ENCODE measurements around the gene CAGE1. TPM values are rescaled to one million over a fixed set of nuclear protein-coding genes. Genes with fewer than 3 reads are reported as not detected.

CAGE1 gene
- polyA plus RNA-seq, 1 experiment = not detected

GRCh38 chr6:7409740-7410139 is 20.2 kb upstream of the CAGE1 start:
- no peak for DNase-seq (ENCODE audit: low read depth)
- ChIA-PET POLR2A (no interaction called here), CTCF (no interaction called here)
- H3K36me3 ChIP-seq (ENCODE audit: control insufficient read depth, insufficient read depth, low read length) = peaks cover 3% of the 10 kb centered on the region; the same call in 1 of the 2 replicates
- no peaks in the 10 kb centered on the region for H3K27me3 ChIP-seq (ENCODE audit: control insufficient read depth, insufficient read depth, low read length)
- TF ChIP-seq CTCF (IDR thresholded peaks at IDR 0.05; ENCODE audit: insufficient read depth, low read depth, low read length) = no peak
- H3K4me3 ChIP-seq (ENCODE audit: low read depth, low read length) = no peak overlapping the region

GRCh38 chr6:7406743-7407142 is 17.2 kb upstream of the CAGE1 start:
- POLR2A ChIA-PET = no interaction called here
- no peaks in the 10 kb centered on the region for H3K27me3 ChIP-seq (ENCODE audit: control insufficient read depth, insufficient read depth, low read length)
- H3K36me3 ChIP-seq (ENCODE audit: control insufficient read depth, insufficient read depth, low read length) = peaks cover 3% of the 10 kb centered on the region
- CTCF ChIA-PET = interaction anchor here (0.6 kb wide), 1 partner anchor 33 kb away, joined by 3 read pairs; no protein-coding TSS in a partner anchor
- DNase-seq (ENCODE audit: low read depth) = no peak
- H3K4me3 ChIP-seq (ENCODE audit: low read depth, low read length) = no peak overlapping the region
- TF ChIP-seq CTCF (IDR thresholded peaks at IDR 0.05; ENCODE audit: insufficient read depth, low read depth, low read length) = no peak

- ChIA-PET POLR2A (no interaction called here), CTCF (no interaction called here)
- H3K27me3 ChIP-seq (ENCODE audit: control insufficient read depth, insufficient read depth, low read length) = no peaks in the 10 kb centered on the region
- DNase-seq (ENCODE audit: low read depth) = no peak
- peaks cover 3% of the 10 kb centered on the region for H3K36me3 ChIP-seq (ENCODE audit: control insufficient read depth, insufficient read depth, low read length)
- no peak for TF ChIP-seq CTCF (IDR thresholded peaks at IDR 0.05; ENCODE audit: insufficient read depth, low read depth, low read length)
- no peak overlapping the region for H3K4me3 ChIP-seq (ENCODE audit: low read depth, low read length)
Observed at GRCh38 chr6:7404546-7404945, 15.0 kb upstream of the CAGE1 start.

GRCh38 chr6:7402716-7403115 is 13.2 kb upstream of the CAGE1 start:
- peaks cover 3% of the 10 kb centered on the region for H3K36me3 ChIP-seq (ENCODE audit: control insufficient read depth, insufficient read depth, low read length)
- TF ChIP-seq CTCF (IDR thresholded peaks at IDR 0.05; ENCODE audit: insufficient read depth, low read depth, low read length) = no peak
- H3K27me3 ChIP-seq (ENCODE audit: control insufficient read depth, insufficient read depth, low read length) = no peaks in the 10 kb centered on the region
- POLR2A ChIA-PET = no interaction called here
- CTCF ChIA-PET = no interaction called here
- no peak overlapping the region for H3K4me3 ChIP-seq (ENCODE audit: low read depth, low read length)
- DNase-seq (ENCODE audit: low read depth) = no peak

GRCh38 chr6:7401075-7401474 is 11.5 kb upstream of the CAGE1 start:
- no peak for TF ChIP-seq CTCF (IDR thresholded peaks at IDR 0.05; ENCODE audit: insufficient read depth, low read depth, low read length)
- no peaks in the 10 kb centered on the region for H3K27me3 ChIP-seq (ENCODE audit: control insufficient read depth, insufficient read depth, low read length)
- H3K4me3 ChIP-seq (ENCODE audit: low read depth, low read length) = no peak overlapping the region
- DNase-seq (ENCODE audit: low read depth) = no peak
- H3K36me3 ChIP-seq (ENCODE audit: control insufficient read depth, insufficient read depth, low read length) = peaks cover 1% of the 10 kb centered on the region
- POLR2A ChIA-PET = no interaction called here
- CTCF ChIA-PET = no interaction called here

All from BJ (cell line).